ENCODE results near the gene OR5A2. TPM values are rescaled to one million over a fixed set of nuclear protein-coding genes. Genes with fewer than 3 reads are reported as not detected.

The OR5A2 gene, protein sequence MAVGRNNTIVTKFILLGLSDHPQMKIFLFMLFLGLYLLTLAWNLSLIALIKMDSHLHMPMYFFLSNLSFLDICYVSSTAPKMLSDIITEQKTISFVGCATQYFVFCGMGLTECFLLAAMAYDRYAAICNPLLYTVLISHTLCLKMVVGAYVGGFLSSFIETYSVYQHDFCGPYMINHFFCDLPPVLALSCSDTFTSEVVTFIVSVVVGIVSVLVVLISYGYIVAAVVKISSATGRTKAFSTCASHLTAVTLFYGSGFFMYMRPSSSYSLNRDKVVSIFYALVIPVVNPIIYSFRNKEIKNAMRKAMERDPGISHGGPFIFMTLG
- total RNA-seq = not detected in 2 replicates
- polyA plus RNA-seq = not detected in 2 replicates
- polyA plus RNA-seq (2012) = not detected in 2 replicates
- polyA minus RNA-seq (ENCODE audit: low replicate concordance) = not detected in 2 replicates

- no peaks in the 10 kb centered on the region for H3K36me3 ChIP-seq (ENCODE audit: control insufficient read depth, insufficient read depth, low read length)
- H3K4me3 ChIP-seq (replicated peaks in 1 of 4; ENCODE audit: control extremely low read depth in 1 of 4, insufficient read depth in 1 of 4, low read depth in 3 of 4, low read length in 4 of 4) = no peak within 1 kb of the TSS
- no peaks in the 10 kb centered on the region for H3K4me1 ChIP-seq (ENCODE audit: control insufficient read depth, extremely low read depth, insufficient read depth, low read length)
- no peak within 1 kb of the TSS for H2AFZ ChIP-seq (ENCODE audit: low read length)
- H3K79me2 ChIP-seq (ENCODE audit: control insufficient read depth, insufficient read depth, low read length) = no peaks in the 10 kb centered on the region
- H3K27ac ChIP-seq (ENCODE audit: insufficient read depth, low read length) = no peak within 1 kb of the TSS
- no peaks in the 10 kb centered on the region for H4K20me1 ChIP-seq (ENCODE audit: control insufficient read depth, extremely low read depth, insufficient read depth, low read length)
- no peaks in the 10 kb centered on the region for H3K9me3 ChIP-seq (ENCODE audit: control insufficient read depth, insufficient read depth, low read depth, low read length)
- no peak within 1 kb of the TSS for H3K9ac ChIP-seq (ENCODE audit: insufficient read depth, low read length)
- TF ChIP-seq EZH2 (IDR thresholded peaks at IDR 0.05; ENCODE audit: low read length, missing control alignments) (no peak), CTCF (conservative IDR thresholded peaks at IDR 0.05 in 1 of 2, IDR thresholded peaks at IDR 0.05 in 1 of 2; ENCODE audit: low read depth in 1 of 2, low read length in 2 of 2) (no peak)
- no peak for DNase-seq (ENCODE audit: low read depth in 2 of 2)
- H3K27me3 ChIP-seq (ENCODE audit: control insufficient read depth, insufficient read depth, low read length) = no peaks in the 10 kb centered on the region
- H3K4me2 ChIP-seq (ENCODE audit: extremely low read depth, insufficient read depth, low read length) = no peak within 1 kb of the TSS
These were observed at the start of gene OR5A2 for GRCh38 chr11:59426361-59427067. TSS of gene OR5A2 (minus strand) at chr11:59426413. CDS start at chr11:59422953, 3,460 bp downstream.

DNA sequence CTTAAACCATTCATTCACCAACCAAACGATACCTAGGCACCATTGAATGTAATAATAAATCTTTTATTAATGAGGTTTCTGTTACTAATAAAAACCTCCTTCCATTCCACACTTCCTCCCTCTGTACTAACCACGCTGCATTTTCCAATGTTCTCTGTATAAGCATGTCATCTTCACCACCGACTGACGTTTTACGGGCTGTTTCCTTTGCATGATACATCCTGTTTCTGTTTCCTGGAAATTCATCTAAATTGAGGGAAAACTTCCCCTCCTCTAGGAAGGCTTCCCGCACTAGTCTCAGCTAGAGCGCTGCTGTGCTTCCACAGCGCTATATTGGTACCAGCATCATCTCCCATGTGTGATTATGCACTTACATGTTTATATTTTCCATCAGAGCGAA, 49.0 kb upstream of the OR5A2 start:
- Histone ChIP-seq H3K4me1 (ENCODE audit: control insufficient read depth, extremely low read depth, insufficient read depth, low read length) (no peaks in the 10 kb centered on the region), H3K4me3 (replicated peaks in 1 of 4; ENCODE audit: control extremely low read depth in 1 of 4, insufficient read depth in 1 of 4, low read depth in 3 of 4, low read length in 4 of 4) (no peak overlapping the region), H4K20me1 (ENCODE audit: control insufficient read depth, extremely low read depth, insufficient read depth, low read length) (no peaks in the 10 kb centered on the region), H3K27ac (ENCODE audit: insufficient read depth, low read length) (no peak overlapping the region), H3K9me3 (ENCODE audit: control insufficient read depth, insufficient read depth, low read depth, low read length) (no peaks in the 10 kb centered on the region), H3K36me3 (ENCODE audit: control insufficient read depth, insufficient read depth, low read length) (no peaks in the 10 kb centered on the region), H3K79me2 (ENCODE audit: control insufficient read depth, insufficient read depth, low read length) (no peaks in the 10 kb centered on the region), H3K9ac (ENCODE audit: insufficient read depth, low read length) (no peak overlapping the region), H3K27me3 (ENCODE audit: control insufficient read depth, insufficient read depth, low read length) (no peaks in the 10 kb centered on the region), H3K4me2 (ENCODE audit: extremely low read depth, insufficient read depth, low read length) (no peak overlapping the region), H2AFZ (ENCODE audit: low read length) (no peak overlapping the region)
- no peak for TF ChIP-seq CTCF (conservative IDR thresholded peaks at IDR 0.05 in 1 of 2, IDR thresholded peaks at IDR 0.05 in 1 of 2; ENCODE audit: low read depth in 1 of 2, low read length in 2 of 2)
- DNase-seq (ENCODE audit: low read depth in 2 of 2) = no peak

GRCh38 chr11:59473015-59473414, 46.8 kb upstream of the OR5A2 start, which contains the start of gene OR4D10:
TSS of gene OR4D10 (plus strand) at chr11:59473315. CDS start at chr11:59477430, 4,115 bp downstream.
- Histone ChIP-seq H3K9me3 (ENCODE audit: control insufficient read depth, insufficient read depth, low read depth, low read length) (no peaks in the 10 kb centered on the region), H3K4me1 (ENCODE audit: control insufficient read depth, extremely low read depth, insufficient read depth, low read length) (no peaks in the 10 kb centered on the region), H3K36me3 (ENCODE audit: control insufficient read depth, insufficient read depth, low read length) (no peaks in the 10 kb centered on the region), H3K4me2 (ENCODE audit: extremely low read depth, insufficient read depth, low read length) (no peak within 1 kb of the TSS), H3K79me2 (ENCODE audit: control insufficient read depth, insufficient read depth, low read length) (no peaks in the 10 kb centered on the region), H2AFZ (ENCODE audit: low read length) (no peak within 1 kb of the TSS), H3K27me3 (ENCODE audit: control insufficient read depth, insufficient read depth, low read length) (no peaks in the 10 kb centered on the region), H3K9ac (ENCODE audit: insufficient read depth, low read length) (no peak within 1 kb of the TSS), H4K20me1 (ENCODE audit: control insufficient read depth, extremely low read depth, insufficient read depth, low read length) (no peaks in the 10 kb centered on the region), H3K4me3 (replicated peaks in 1 of 4; ENCODE audit: control extremely low read depth in 1 of 4, insufficient read depth in 1 of 4, low read depth in 3 of 4, low read length in 4 of 4) (no peak within 1 kb of the TSS), H3K27ac (ENCODE audit: insufficient read depth, low read length) (no peak within 1 kb of the TSS)
- TF ChIP-seq EZH2 (IDR thresholded peaks at IDR 0.05; ENCODE audit: low read length, missing control alignments) = no peak
- no peak for TF ChIP-seq CTCF (conservative IDR thresholded peaks at IDR 0.05 in 1 of 2, IDR thresholded peaks at IDR 0.05 in 1 of 2; ENCODE audit: low read depth in 1 of 2, low read length in 2 of 2)
- DNase-seq (ENCODE audit: low read depth in 2 of 2) = no peak
